ENCODE measurements around the gene DRGX.
A peak's percentile ranks its signal among the peaks of the same experiment; 100 is the strongest.

Gene DRGX

GRCh38 chr10:49381111-49381900 lies 14.6 kb downstream of the DRGX start:
- DNase-seq = no peak

GRCh38 chr10:49379596-49380410 lies 16.1 kb downstream of the DRGX start:
- peak; percentile 27 for DNase-seq

- DNase-seq = no peak
Measured at GRCh38 chr10:49377256-49377655, 18.6 kb downstream of the DRGX start.

- no peak for DNase-seq
Measured at GRCh38 chr10:49375611-49376010, 20.3 kb downstream of the DRGX start.

GRCh38 chr10:49374740-49375139 lies 21.1 kb downstream of the DRGX start:
- no peak for DNase-seq

- no peak for DNase-seq
Measured at GRCh38 chr10:49373361-49373760, 22.5 kb downstream of the DRGX start.

GRCh38 chr10:49371967-49372366 lies 23.9 kb downstream of the DRGX start:
- no peak for DNase-seq

GRCh38 chr10:49370326-49371100 lies 25.4 kb downstream of the DRGX start:
- DNase-seq = no peak

GRCh38 chr10:49369216-49370162 lies 26.4 kb downstream of the DRGX start:
- DNase-seq = no peak

- DNase-seq = no peak
Measured at GRCh38 chr10:49368256-49368655, 27.6 kb downstream of the DRGX start.

- DNase-seq = peak; percentile 2
Measured at GRCh38 chr10:49367600-49367999, 28.3 kb downstream of the DRGX start.

GRCh38 chr10:49366460-49366859 lies 29.4 kb downstream of the DRGX start:
- DNase-seq = no peak

- no peak for DNase-seq
Measured at GRCh38 chr10:49365675-49366415, 30.0 kb downstream of the DRGX start.

GRCh38 chr10:49365275-49365674 lies 30.6 kb downstream of the DRGX start:
- no peak for DNase-seq

- DNase-seq = no peak
Measured at GRCh38 chr10:49364747-49365146, 31.1 kb downstream of the DRGX start.

GRCh38 chr10:49364051-49364450 lies 31.8 kb downstream of the DRGX start:
- DNase-seq = no peak

GRCh38 chr10:49363309-49364031 lies 32.4 kb downstream of the DRGX start:
- no peak for DNase-seq

GRCh38 chr10:49362596-49363260 lies 33.2 kb downstream of the DRGX start:
- no peak for DNase-seq

GRCh38 chr10:49361735-49362568 lies 33.9 kb downstream of the DRGX start:
- DNase-seq = no peak

Measured in OCI-M1 (cell line).